Thymus (tissue), 14 donors: Measurements from ENCODE around the gene CHCHD4. TPM values are rescaled to one million over a fixed set of nuclear protein-coding genes. Genes with fewer than 3 reads are reported as not detected.

Experiments
- DNase-seq, 9 donors: peaks; one replicate each; pipeline ENCODE4 v3.0.0-alpha.2; 2013; ENCODE audit warnings: low spot score in 9 of 9, low read depth in 6 of 9, missing footprints in 1 of 9
- H3K27ac ChIP-seq, 2 donors: one replicate each; pipeline ENCODE4 v1.5.1; 2013; ENCODE audit warnings: control low read depth in 1 of 2, low read depth in 1 of 2, low read length in 1 of 2, mild to moderate bottlenecking in 1 of 2, moderate library complexity in 1 of 2
- H3K27me3 ChIP-seq, 2 donors: one replicate each; pipeline ENCODE4 v1.5.1; 2013; ENCODE audit warnings: low read length in 1 of 2; ENCODE audit not compliant: control insufficient read depth in 2 of 2, insufficient read depth in 1 of 2
- H3K36me3 ChIP-seq, 2 donors: one replicate each; pipeline ENCODE4 v1.5.1; 2013; ENCODE audit warnings: low read length in 1 of 2, mild to moderate bottlenecking in 1 of 2, moderate library complexity in 1 of 2; ENCODE audit not compliant: control insufficient read depth in 2 of 2, insufficient read depth in 2 of 2
- H3K4me1 ChIP-seq, 2 donors: one replicate each; pipeline ENCODE4 v1.5.1; 2013; ENCODE audit warnings: low read length in 2 of 2; ENCODE audit not compliant: control insufficient read depth in 2 of 2, insufficient read depth in 2 of 2
- H3K4me3 ChIP-seq, 2 donors: one replicate each; pipeline ENCODE4 v1.5.1; 2013; ENCODE audit warnings: low read length in 2 of 2, control low read depth in 1 of 2, mild to moderate bottlenecking in 1 of 2
- H3K9me3 ChIP-seq, 2 donors: one replicate each; pipeline ENCODE4 v1.5.1; 2013; ENCODE audit warnings: low read length in 1 of 2, mild to moderate bottlenecking in 1 of 2; ENCODE audit not compliant: control insufficient read depth in 2 of 2, insufficient read depth in 1 of 2
- WGBS: extraction: QIAGEN DNeasy Blood & Tissue Kit; methylation state at CpG from one replicate; pipeline ENCODE4 v1.1.7; 2013; 5-methylcytosine and 5-hydroxymethylcytosine counted together
- long read RNA-seq, 10 donors: transcript quantifications; one replicate each; lab custom pipeline, GENCODE V29; 2026
- polyA plus RNA-seq: library from polyadenylated mRNA; stranded (reverse); fragments of 200-250 nt; gene quantifications from one replicate; pipeline ENCODE4 v1.2.3, GENCODE V29; 2013
- total RNA-seq: library from RNA; stranded (reverse); fragments of 120-200 nt; gene quantifications from one replicate; pipeline ENCODE4 v1.2.4, GENCODE V29; 2013
- donor health status: healthy.

The CHCHD4 gene
- total RNA-seq (14.4 TPM), polyA plus RNA-seq (10.8 TPM)
- long read RNA-seq, donor 1, partial matches to known transcripts, result 0 of 1 reads
- long read RNA-seq, donor 1, other reads (novel, unspliced or antisense), result 0 of 1 reads
- long read RNA-seq, donor 2, transcript CHCHD4-202 (3 exons, 1,405 nt), result major isoform, 12 of 14 reads
- long read RNA-seq, donor 2, partial matches to known transcripts, result 0 of 14 reads
- long read RNA-seq, donor 2, other reads (novel, unspliced or antisense), result 0 of 14 reads
- long read RNA-seq, donor 3, transcript CHCHD4-202 (3 exons, 1,405 nt), result major isoform, 12 of 130 reads
- long read RNA-seq, donor 3, partial matches to known transcripts, result 109 of 130 reads
- long read RNA-seq, donor 3, other reads (novel, unspliced or antisense), result 9 of 130 reads
- long read RNA-seq, donor 4, transcript CHCHD4-202 (3 exons, 1,405 nt), result major isoform, 9 of 10 reads
- long read RNA-seq, donor 4, partial matches to known transcripts, result 0 of 10 reads
- long read RNA-seq, donor 4, other reads (novel, unspliced or antisense), result 0 of 10 reads
- long read RNA-seq, donor 5, transcript CHCHD4-202 (3 exons, 1,405 nt), result major isoform, 9 of 9 reads
- long read RNA-seq, donor 5, partial matches to known transcripts, result 0 of 9 reads
- long read RNA-seq, donor 5, other reads (novel, unspliced or antisense), result 0 of 9 reads
- long read RNA-seq, donor 6, transcript CHCHD4-202 (3 exons, 1,405 nt), result major isoform, 13 of 13 reads
- long read RNA-seq, donor 6, partial matches to known transcripts, result 0 of 13 reads
- long read RNA-seq, donor 6, other reads (novel, unspliced or antisense), result 0 of 13 reads
- long read RNA-seq, donor 7, transcript CHCHD4-202 (3 exons, 1,405 nt), result major isoform, 10 of 10 reads
- long read RNA-seq, donor 7, partial matches to known transcripts, result 0 of 10 reads
- long read RNA-seq, donor 7, other reads (novel, unspliced or antisense), result 0 of 10 reads
- long read RNA-seq, donor 8, partial matches to known transcripts, result 0 of 1 reads
- long read RNA-seq, donor 8, other reads (novel, unspliced or antisense), result 0 of 1 reads
- long read RNA-seq, donor 9, partial matches to known transcripts, result 0 of 5 reads
- long read RNA-seq, donor 9, other reads (novel, unspliced or antisense), result 0 of 5 reads
- long read RNA-seq, donor 10, partial matches to known transcripts, result 0 of 4 reads
- long read RNA-seq, donor 10, other reads (novel, unspliced or antisense), result 0 of 4 reads

DNA sequence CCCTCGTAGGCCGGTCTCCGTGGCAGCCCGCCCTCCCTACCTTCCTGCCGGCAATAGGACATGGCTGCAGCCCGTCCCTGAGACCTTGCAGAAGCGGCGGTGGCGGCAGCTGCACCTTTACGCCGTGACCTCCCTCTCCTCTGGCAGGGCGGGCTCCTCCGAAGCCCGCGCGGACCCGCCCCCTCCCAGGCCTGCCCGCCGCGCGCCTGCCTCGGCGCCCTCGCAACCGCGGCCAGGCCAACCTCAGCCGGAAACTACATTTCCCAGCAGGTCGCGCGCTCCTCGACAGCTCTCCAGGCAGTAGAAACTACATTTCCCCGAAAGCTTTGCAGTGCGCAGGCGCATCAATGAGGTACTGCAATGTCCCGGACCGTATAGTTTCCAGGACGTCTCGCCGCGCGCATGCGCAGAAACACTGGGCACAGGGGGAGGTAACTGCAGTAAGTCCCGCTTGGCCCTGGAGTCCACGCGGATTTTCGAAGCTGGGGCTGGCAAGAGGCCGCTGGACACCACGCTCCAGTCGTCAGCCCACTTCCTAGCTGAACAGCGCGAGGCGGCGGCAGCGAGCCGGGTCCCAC, at the start of gene CHCHD4, which contains the start of gene TMEM43:
TSS of gene CHCHD4 (minus strand) at position 256 of the 578 bp plus-strand sequence. CDS start at position 62, 194 bp downstream.
TSS of gene TMEM43 (plus strand) at position 438 of the 578 bp plus-strand sequence. CDS start 142 bp downstream, outside the sequence.
- H3K9me3 ChIP-seq, result no peaks in the 10 kb centered on the region
- under 1% methylated on average over 55 of the region's 55 CpGs for WGBS
- peak within 1 kb of the TSS; percentile 81 to 83 for H3K27ac ChIP-seq
- no peaks in the 10 kb centered on the region for H3K27me3 ChIP-seq
- H3K4me3 ChIP-seq, result peak within 1 kb of the TSS; percentile 76 to 99
- peaks cover 22 to 33% of the 10 kb centered on the region in 2 donors for H3K4me1 ChIP-seq
- DNase-seq, result peak; percentile 97 to 99 (median 99)
- H3K36me3 ChIP-seq, result peaks cover 10 to 25% of the 10 kb centered on the region in 2 donors

- Histone ChIP-seq H3K36me3 (peaks cover 42 to 49% of the 10 kb centered on the region in 2 donors), H3K4me1 (peaks cover 19 to 24% of the 10 kb centered on the region in 2 donors), H3K27me3 (no peaks in the 10 kb centered on the region), H3K9me3 (no peaks in the 10 kb centered on the region), H3K27ac (no peak overlapping the region), H3K4me3 (no peak overlapping the region)
- 98% methylated on average over 5 of the region's 5 CpGs for WGBS
- DNase-seq, result no peak
Observed at GRCh38 chr3:14172496-14172895, 47.8 kb upstream of the CHCHD4 start.

- Histone ChIP-seq H3K27me3 (no peaks in the 10 kb centered on the region), H3K4me3 (no peak overlapping the region), H3K27ac (no peak overlapping the region), H3K4me1 (peaks cover 9 to 10% of the 10 kb centered on the region in 2 donors), H3K9me3 (no peaks in the 10 kb centered on the region), H3K36me3 (peaks cover 60 to 65% of the 10 kb centered on the region in 2 donors)
- 93% methylated on average over 2 of the region's 2 CpGs for WGBS
- DNase-seq, result no peak
Observed at GRCh38 chr3:14170531-14171159, 46.0 kb upstream of the CHCHD4 start.

DNA sequence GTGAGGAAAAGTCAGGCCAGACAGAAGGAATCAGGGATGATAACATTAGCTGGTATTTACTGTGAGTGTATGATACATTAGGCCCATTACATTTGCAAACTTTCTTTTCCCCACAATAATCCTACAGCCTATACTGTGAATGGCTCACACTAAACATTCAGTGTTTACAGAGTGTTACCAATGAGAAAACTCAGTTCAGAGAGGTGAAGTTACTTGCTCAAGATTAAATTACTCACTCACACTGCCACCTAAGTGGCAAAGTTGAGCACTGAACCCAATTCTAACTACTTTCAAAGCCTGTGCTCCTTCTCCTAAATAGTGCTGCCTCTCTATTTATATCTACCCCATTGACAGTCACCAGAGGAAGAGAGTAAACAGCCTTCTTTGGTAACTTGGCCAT, 45.2 kb upstream of the CHCHD4 start:
- H3K4me1 ChIP-seq, result peaks cover 2 to 3% of the 10 kb centered on the region in 2 donors
- no peaks in the 10 kb centered on the region for H3K27me3 ChIP-seq
- no peak for DNase-seq
- H3K36me3 ChIP-seq, result peaks cover 67 to 72% of the 10 kb centered on the region in 2 donors
- no peak overlapping the region for H3K4me3 ChIP-seq
- no peaks in the 10 kb centered on the region for H3K9me3 ChIP-seq
- H3K27ac ChIP-seq, result no peak overlapping the region

DNA sequence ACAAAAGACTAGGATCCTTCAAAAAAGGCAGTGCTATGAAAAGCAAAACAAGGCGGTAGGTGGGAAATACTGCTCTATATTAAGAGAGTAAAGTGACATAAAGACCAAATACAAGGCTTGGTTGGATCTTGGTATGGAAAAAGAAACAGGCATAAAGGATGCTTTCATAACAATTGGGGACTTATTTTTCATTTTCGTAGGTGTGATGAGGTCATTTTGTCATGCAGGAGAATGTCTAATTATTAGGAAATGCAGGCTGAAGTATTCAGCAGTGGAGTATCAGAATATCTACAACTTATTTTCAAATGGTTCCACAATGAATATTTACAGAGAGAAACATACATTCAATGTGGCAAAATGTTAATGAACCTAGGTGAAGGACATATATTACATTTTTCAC, 44.8 kb upstream of the CHCHD4 start:
- 97% methylated on average over 2 of the region's 2 CpGs for WGBS
- Histone ChIP-seq H3K36me3 (peaks cover 71 to 77% of the 10 kb centered on the region in 2 donors), H3K4me3 (no peak overlapping the region), H3K27me3 (no peaks in the 10 kb centered on the region), H3K4me1 (no peaks in the 10 kb centered on the region), H3K9me3 (no peaks in the 10 kb centered on the region), H3K27ac (no peak overlapping the region)
- DNase-seq, result no peak

DNA sequence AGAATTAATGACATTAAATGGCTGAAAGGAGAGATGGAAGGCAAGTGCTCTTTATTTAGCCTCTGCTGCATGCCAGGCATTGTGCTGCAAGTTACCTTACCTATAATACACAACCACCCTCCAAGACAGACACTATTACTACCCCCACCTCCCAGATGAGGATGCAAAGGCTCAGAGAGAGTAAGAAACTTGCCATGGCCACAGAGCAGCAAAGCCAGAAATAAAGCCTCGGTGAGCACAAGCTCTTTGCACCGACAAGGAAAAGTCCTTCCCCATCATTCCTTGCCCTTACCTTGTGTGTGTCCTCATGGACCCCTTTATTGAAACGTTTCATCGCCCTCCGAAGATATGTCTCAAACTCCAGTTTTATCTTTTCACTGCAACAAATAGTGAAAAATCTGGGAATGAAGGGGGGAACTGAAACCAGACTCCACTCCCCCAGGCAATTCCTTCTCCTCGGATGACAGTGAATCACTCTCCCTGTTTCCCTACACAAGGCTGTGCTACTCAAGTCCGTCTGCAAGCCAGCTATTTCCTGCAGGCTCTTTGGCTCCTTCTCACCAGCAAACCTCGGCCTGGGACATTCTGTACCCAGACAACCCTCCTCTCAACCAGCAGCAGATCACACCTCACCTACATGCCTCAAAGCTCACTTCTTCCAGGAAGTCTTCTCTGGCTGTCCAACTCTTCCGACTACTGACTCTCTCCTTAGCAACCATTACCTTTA, 42.4 kb upstream of the CHCHD4 start:
- no peaks in the 10 kb centered on the region for H3K27me3 ChIP-seq
- no peaks in the 10 kb centered on the region for H3K4me1 ChIP-seq
- H3K36me3 ChIP-seq, result peaks cover 74 to 82% of the 10 kb centered on the region in 2 donors
- no peak overlapping the region for H3K4me3 ChIP-seq
- WGBS, result 98% methylated on average over 9 of the region's 9 CpGs
- no peak for DNase-seq
- no peaks in the 10 kb centered on the region for H3K9me3 ChIP-seq
- H3K27ac ChIP-seq, result no peak overlapping the region

- Histone ChIP-seq H3K27ac (no peak overlapping the region), H3K27me3 (no peaks in the 10 kb centered on the region), H3K4me1 (peaks cover 0 to 2% of the 10 kb centered on the region in 2 donors), H3K9me3 (peaks cover 0 to 2% of the 10 kb centered on the region in 2 donors), H3K36me3 (peaks cover 69 to 85% of the 10 kb centered on the region in 2 donors), H3K4me3 (no peak overlapping the region)
- no peak for DNase-seq
- WGBS, result 96% methylated on average over 2 of the region's 2 CpGs
Observed at GRCh38 chr3:14162178-14162577, 37.5 kb upstream of the CHCHD4 start.

DNA sequence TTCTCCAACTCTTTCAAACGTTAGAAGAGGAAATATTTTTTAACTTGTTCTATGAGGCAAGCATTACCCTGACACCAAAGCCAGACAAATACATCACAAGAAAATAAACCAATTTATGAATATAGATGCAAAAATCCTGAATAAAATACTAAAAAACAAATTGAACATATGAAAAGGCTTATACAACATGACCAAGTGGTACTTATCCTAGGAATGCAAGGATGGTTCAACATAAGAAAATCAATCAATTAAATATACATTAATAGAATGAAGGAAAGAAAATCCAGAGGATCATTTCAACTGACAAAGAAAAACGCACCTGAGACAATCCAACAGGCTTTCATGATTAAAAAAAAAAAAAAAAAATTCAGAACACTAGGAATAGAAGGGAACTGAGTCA, 36.6 kb upstream of the CHCHD4 start:
- Histone ChIP-seq H3K9me3 (peaks cover 0 to 2% of the 10 kb centered on the region in 2 donors), H3K4me3 (no peak overlapping the region), H3K27ac (no peak overlapping the region), H3K4me1 (peaks cover 0 to 10% of the 10 kb centered on the region in 2 donors), H3K27me3 (no peaks in the 10 kb centered on the region), H3K36me3 (peaks cover 61 to 86% of the 10 kb centered on the region in 2 donors)
- no peak for DNase-seq
- over 99% methylated on average over 2 of the region's 2 CpGs for WGBS
